CD4-positive, alpha-beta memory T cell (primary cell): ENCODE data around the gene PHLDB2. TPM values are rescaled to one million over a fixed set of nuclear protein-coding genes. Genes with fewer than 3 reads are reported as not detected.

Source experiments
- CTCF ChIA-PET: fragments of 350-600 bp; sonication (Branson Sonifier 250); formaldehyde crosslinking; loops from one replicate; lab custom pipeline; 2021; ENCODE audit warnings: inconsistent platforms; ENCODE audit not compliant: partially characterized antibody; lab: Charles Lee
- POLR2A ChIA-PET: fragments of 350-600 bp; sonication (Branson Sonifier 250); formaldehyde crosslinking; loops from one replicate; lab custom pipeline; 2021; ENCODE audit not compliant: partially characterized antibody; lab: Charles Lee
- DNase-seq, 5 donors: peaks; one replicate each; pipeline versions ENCODE4 v3.0.0 to v3.0.0-alpha.2; 2020 to 2022; ENCODE audit warnings: mixed read lengths in 1 of 5
- H3K27ac ChIP-seq: one replicate; pipeline ENCODE4 v1.7.0; 2013; ENCODE audit warnings: low read depth, low read length
- H3K27me3 ChIP-seq: 2 replicates; pipeline ENCODE4 v1.7.0; 2013; ENCODE audit warnings: mild to moderate bottlenecking, low read length, moderate library complexity; ENCODE audit not compliant: insufficient read depth
- H3K36me3 ChIP-seq: 2 replicates; pipeline ENCODE4 v1.7.0; 2013; ENCODE audit warnings: mild to moderate bottlenecking, low read length, moderate library complexity; ENCODE audit not compliant: insufficient read depth
- H3K4me1 ChIP-seq: 2 replicates; pipeline ENCODE4 v1.7.0; 2013; ENCODE audit warnings: mild to moderate bottlenecking, low read length, moderate library complexity; ENCODE audit not compliant: insufficient read depth
- H3K4me3 ChIP-seq, 2 donors: one replicate each; pipeline ENCODE4 v1.7.0; 2013; ENCODE audit warnings: low read length in 2 of 2, mild to moderate bottlenecking in 1 of 2
- H3K9me3 ChIP-seq, 2 donors: one replicate each; pipeline ENCODE4 v1.7.0; 2013; ENCODE audit warnings: low read length in 2 of 2, control low read depth in 1 of 2; ENCODE audit not compliant: control insufficient read depth in 1 of 2
- H3K27ac Mint-ChIP-seq, 7 donors: one replicate each; pipeline ENCODE4 v1.8.0; 2020 to 2021; ENCODE audit warnings: mixed read lengths in 7 of 7, mild to moderate bottlenecking in 6 of 7, inconsistent platforms in 3 of 7, moderate library complexity in 3 of 7
- H3K27me3 Mint-ChIP-seq, 2 donors: one replicate each; pipeline ENCODE4 v1.8.0; 2020 to 2021; ENCODE audit warnings: mixed read lengths in 2 of 2
- H3K36me3 Mint-ChIP-seq, 2 donors: one replicate each; pipeline ENCODE4 v1.8.0; 2020 to 2021; ENCODE audit warnings: mixed read lengths in 2 of 2, inconsistent platforms in 1 of 2, mild to moderate bottlenecking in 1 of 2
- H3K4me1 Mint-ChIP-seq, 4 donors: one replicate each; pipeline ENCODE4 v1.8.0; 2020 to 2021; ENCODE audit warnings: mixed read lengths in 4 of 4, mild to moderate bottlenecking in 1 of 4
- H3K4me3 Mint-ChIP-seq, 8 donors: one replicate each; pipeline ENCODE4 v1.8.0; 2020 to 2021; ENCODE audit warnings: mixed read lengths in 8 of 8, mild to moderate bottlenecking in 7 of 8, moderate library complexity in 6 of 8, inconsistent platforms in 3 of 8
- H3K9me3 Mint-ChIP-seq, 8 donors: one replicate each; pipeline ENCODE4 v1.8.0; 2020 to 2021; ENCODE audit warnings: mixed read lengths in 8 of 8, mild to moderate bottlenecking in 5 of 8, inconsistent platforms in 3 of 8, moderate library complexity in 1 of 8
- intact Hi-C: fragments of 100-400 bp; cut with micrococcal nuclease; formaldehyde crosslinking; loops from one replicate; pipeline ENCODE4 v1.15.1; 2023
- polyA plus RNA-seq, 2 donors: library from polyadenylated mRNA; unstranded; fragments of 300-500 nt; fragmentation: Illumina TruSeq; gene quantifications; one replicate each; pipeline ENCODE4 v1.2.3, GENCODE V29; 2021
- total RNA-seq, 2 experiments: library from RNA; stranded (reverse); gene quantifications; one replicate each; pipeline ENCODE4 v1.2.3, GENCODE V29; 2021

Gene PHLDB2
- total and polyA plus RNA-seq, 4 experiments from 2014 or later, result 2.8 to 8.5 (median 7.8) TPM

DNA sequence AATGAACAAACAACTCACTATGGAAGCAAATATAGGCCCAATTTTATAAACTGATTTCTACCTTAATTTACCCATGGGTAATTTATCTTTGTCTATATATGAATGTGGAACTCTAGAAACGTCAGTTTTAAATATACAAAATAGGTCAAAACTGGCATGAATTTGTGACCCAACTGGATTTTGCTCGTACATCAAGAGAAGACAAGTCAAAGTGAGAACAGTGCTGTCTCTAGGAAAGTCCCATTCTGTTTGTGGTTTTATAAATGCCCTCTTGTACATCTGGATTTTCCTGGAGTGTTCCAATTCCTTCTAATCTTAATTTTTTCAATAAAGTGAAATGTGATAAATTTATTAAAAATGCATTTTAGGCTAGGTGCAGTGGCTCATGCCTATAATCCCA, 69.5 kb downstream of the PHLDB2 start:
- Histone ChIP-seq H3K4me1 (no peaks in the 10 kb centered on the region), H3K4me3 (no peak overlapping the region), H3K27me3 (no peaks in the 10 kb centered on the region), H3K36me3 (no peaks in the 10 kb centered on the region), H3K27ac (no peak overlapping the region), H3K9me3 (no peaks in the 10 kb centered on the region)
- Mint-ChIP-seq H3K9me3 (no peaks in the 10 kb centered on the region), H3K4me1 (no peaks in the 10 kb centered on the region), H3K36me3 (peaks cover 24 to 26% of the 10 kb centered on the region in 2 donors), H3K27me3 (no peaks in the 10 kb centered on the region), H3K27ac (no peak overlapping the region), H3K4me3 (no peak overlapping the region)
- POLR2A ChIA-PET, result no interaction called here
- CTCF ChIA-PET, result no interaction called here
- DNase-seq, result no peak
- intact Hi-C loops, result no loop called here

DNA sequence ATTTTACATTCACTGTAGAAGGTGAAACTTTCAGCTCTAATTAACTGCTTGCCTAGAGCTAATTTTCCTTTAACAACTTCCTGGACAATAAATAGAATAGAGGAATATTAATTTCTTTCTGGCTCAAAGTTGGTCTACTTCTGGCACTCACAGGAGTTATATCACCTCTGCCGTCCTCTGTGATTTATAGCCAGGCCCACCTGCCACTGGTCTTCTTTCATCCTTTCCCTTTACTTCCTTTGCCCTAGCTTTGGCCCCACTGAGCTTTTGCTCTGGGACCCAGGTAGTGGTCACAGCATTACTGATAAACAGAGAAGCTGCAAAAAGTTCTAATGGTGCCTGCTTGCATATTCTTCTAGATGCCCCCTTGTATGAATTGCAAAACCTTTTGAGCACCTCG, 70.4 kb downstream of the PHLDB2 start:
- Histone ChIP-seq H3K27ac (no peak overlapping the region), H3K27me3 (no peaks in the 10 kb centered on the region), H3K9me3 (no peaks in the 10 kb centered on the region), H3K4me1 (no peaks in the 10 kb centered on the region), H3K4me3 (no peak overlapping the region), H3K36me3 (no peaks in the 10 kb centered on the region)
- POLR2A ChIA-PET, result no interaction called here
- DNase-seq, result no peak
- no peaks in the 10 kb centered on the region for H3K9me3 Mint-ChIP-seq
- H3K4me1 Mint-ChIP-seq, result no peaks in the 10 kb centered on the region
- CTCF ChIA-PET, result interaction anchor here (0.7 kb wide), 1 partner anchor 972 kb away, joined by 5 read pairs; no protein-coding TSS in a partner anchor
- no peaks in the 10 kb centered on the region for H3K27me3 Mint-ChIP-seq
- H3K4me3 Mint-ChIP-seq, result no peak overlapping the region
- peaks cover 18 to 20% of the 10 kb centered on the region in 2 donors for H3K36me3 Mint-ChIP-seq
- intact Hi-C loops, result no loop called here
- H3K27ac Mint-ChIP-seq, result peak overlapping the region in 1 of 7 donors; percentile 5

DNA sequence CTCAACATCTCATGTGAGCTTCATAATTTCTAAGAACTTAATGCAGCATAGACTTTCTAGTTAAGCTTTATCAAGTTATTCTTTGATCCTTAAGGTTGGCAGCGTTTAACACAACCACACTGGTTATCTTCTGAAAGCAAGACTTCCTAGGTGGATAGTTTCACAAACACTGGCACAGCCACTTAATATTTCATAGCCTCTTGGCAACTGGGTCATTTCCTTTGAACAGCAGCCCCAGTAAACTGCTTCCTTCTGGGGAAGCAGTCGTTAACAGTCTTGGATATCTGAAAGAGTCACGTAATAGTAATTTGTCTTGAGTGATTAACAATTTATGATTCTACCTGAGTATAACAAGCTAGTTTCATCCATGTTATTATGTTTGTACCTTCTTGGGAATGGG, 73.9 kb downstream of the PHLDB2 start:
- Histone ChIP-seq H3K36me3 (no peaks in the 10 kb centered on the region), H3K27me3 (no peaks in the 10 kb centered on the region), H3K4me3 (no peak overlapping the region), H3K4me1 (no peaks in the 10 kb centered on the region), H3K27ac (no peak overlapping the region), H3K9me3 (no peaks in the 10 kb centered on the region)
- Mint-ChIP-seq H3K27me3 (no peaks in the 10 kb centered on the region), H3K36me3 (peaks cover 17 to 24% of the 10 kb centered on the region in 2 donors), H3K27ac (no peak overlapping the region), H3K4me3 (no peak overlapping the region), H3K9me3 (no peaks in the 10 kb centered on the region), H3K4me1 (no peaks in the 10 kb centered on the region)
- DNase-seq, result no peak
- POLR2A ChIA-PET, result no interaction called here
- CTCF ChIA-PET, result interaction anchor here (1.1 to 2.1 kb wide), 2 partner anchors 10 to 216 kb away, joined by 5 to 6 read pairs; no protein-coding TSS in a partner anchor
- intact Hi-C loops, result no loop called here

- no peaks in the 10 kb centered on the region for H3K9me3 ChIP-seq
- DNase-seq, result no peak
- Mint-ChIP-seq H3K9me3 (no peaks in the 10 kb centered on the region), H3K27ac (no peak overlapping the region), H3K36me3 (peaks cover 21 to 40% of the 10 kb centered on the region in 2 donors), H3K4me1 (no peaks in the 10 kb centered on the region), H3K4me3 (no peak overlapping the region), H3K27me3 (no peaks in the 10 kb centered on the region)
- no peaks in the 10 kb centered on the region for H3K4me1 ChIP-seq
- H3K27me3 ChIP-seq, result no peaks in the 10 kb centered on the region
- intact Hi-C loops, result no loop called here
- H3K27ac ChIP-seq, result no peak overlapping the region
- CTCF ChIA-PET, result interaction anchor here (1.1 kb wide), 1 partner anchor 17 kb away, joined by 3 read pairs; no protein-coding TSS in a partner anchor
- H3K36me3 ChIP-seq, result no peaks in the 10 kb centered on the region
- POLR2A ChIA-PET, result no interaction called here
- H3K4me3 ChIP-seq, result no peak overlapping the region
Measured at GRCh38 chr3:111936191-111936841, 77.3 kb downstream of the PHLDB2 start.

DNA sequence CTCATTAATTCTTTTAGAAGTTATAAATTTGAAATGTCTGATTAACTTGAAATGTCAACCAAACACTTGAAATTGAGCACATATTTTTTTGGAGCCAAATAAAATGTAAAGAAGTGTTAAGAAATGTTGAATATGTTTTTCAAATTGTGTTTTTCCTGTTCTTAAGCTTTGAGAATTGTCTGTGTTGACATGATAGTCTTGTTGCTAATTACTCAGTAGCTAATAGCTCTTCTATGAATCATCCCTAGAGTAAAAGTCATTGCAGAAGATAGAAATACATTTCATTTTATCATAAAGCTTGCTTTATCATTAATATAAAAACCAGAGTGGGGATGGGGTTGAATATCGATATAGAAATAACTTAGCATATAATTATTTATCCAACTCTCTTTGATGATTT, 77.9 kb downstream of the PHLDB2 start:
- Histone ChIP-seq H3K4me3 (no peak overlapping the region), H3K27ac (no peak overlapping the region), H3K4me1 (no peaks in the 10 kb centered on the region), H3K9me3 (no peaks in the 10 kb centered on the region), H3K27me3 (no peaks in the 10 kb centered on the region), H3K36me3 (no peaks in the 10 kb centered on the region)
- Mint-ChIP-seq H3K27ac (no peak overlapping the region), H3K4me3 (no peak overlapping the region), H3K36me3 (peaks cover 23 to 40% of the 10 kb centered on the region in 2 donors), H3K27me3 (no peaks in the 10 kb centered on the region), H3K9me3 (no peaks in the 10 kb centered on the region), H3K4me1 (no peaks in the 10 kb centered on the region)
- ChIA-PET CTCF (interaction anchor here (0.9 to 1.1 kb wide), 2 partner anchors 17 to 219 kb away, joined by 3 to 5 read pairs; no protein-coding TSS in a partner anchor), POLR2A (no interaction called here)
- no peak for DNase-seq
- intact Hi-C loops, result no loop called here

- no peaks in the 10 kb centered on the region for H3K9me3 Mint-ChIP-seq
- H3K36me3 Mint-ChIP-seq, result peaks cover 18 to 37% of the 10 kb centered on the region in 2 donors
- CTCF ChIA-PET, result interaction anchor here (0.9 to 1.1 kb wide), 2 partner anchors 18 to 220 kb away, joined by 3 to 5 read pairs; no protein-coding TSS in a partner anchor
- POLR2A ChIA-PET, result no interaction called here
- no peaks in the 10 kb centered on the region for H3K27me3 Mint-ChIP-seq
- H3K4me3 Mint-ChIP-seq, result no peak overlapping the region
- Histone ChIP-seq H3K27me3 (no peaks in the 10 kb centered on the region), H3K4me1 (no peaks in the 10 kb centered on the region), H3K27ac (no peak overlapping the region), H3K4me3 (no peak overlapping the region), H3K36me3 (no peaks in the 10 kb centered on the region), H3K9me3 (no peaks in the 10 kb centered on the region)
- no peak for DNase-seq
- no peak overlapping the region for H3K27ac Mint-ChIP-seq
- no peaks in the 10 kb centered on the region for H3K4me1 Mint-ChIP-seq
- intact Hi-C loops, result no loop called here
Measured at GRCh38 chr3:111937871-111938270, 78.8 kb downstream of the PHLDB2 start.

GRCh38 chr3:111939873-111940272, 80.8 kb downstream of the PHLDB2 start:
- Mint-ChIP-seq H3K36me3 (peaks cover 17 to 35% of the 10 kb centered on the region in 2 donors), H3K9me3 (no peaks in the 10 kb centered on the region), H3K27me3 (no peaks in the 10 kb centered on the region), H3K4me3 (no peak overlapping the region), H3K4me1 (no peaks in the 10 kb centered on the region), H3K27ac (no peak overlapping the region)
- intact Hi-C loops, result no loop called here
- DNase-seq, result no peak
- Histone ChIP-seq H3K36me3 (no peaks in the 10 kb centered on the region), H3K4me3 (no peak overlapping the region), H3K9me3 (no peaks in the 10 kb centered on the region), H3K4me1 (no peaks in the 10 kb centered on the region), H3K27me3 (no peaks in the 10 kb centered on the region), H3K27ac (no peak overlapping the region)
- ChIA-PET POLR2A (no interaction called here), CTCF (no interaction called here)
